ENCODE data around the gene RAPGEF4. TPM values are rescaled to one million over a fixed set of nuclear protein-coding genes. Genes with fewer than 3 reads are reported as not detected.

RAPGEF4 gene
- total and polyA plus RNA-seq, 2 of the 4 experiments (the other 2 are of a cell fraction): 1.7 to 3.2 TPM

- H3K18ac ChIP-seq (ENCODE audit: low read depth, low read length): peak overlapping the region; percentile 28; the same call in 1 of the 2 replicates
- no peak overlapping the region for H2BK5ac ChIP-seq (ENCODE audit: low read depth, low read length, poor library complexity, severe bottlenecking)
- no peak overlapping the region for H4K91ac ChIP-seq (ENCODE audit: insufficient read depth, low read depth, low read length)
- H4K20me1 ChIP-seq (ENCODE audit: insufficient read depth, low read length): no peaks in the 10 kb centered on the region
- no peak overlapping the region for H3K4me3 ChIP-seq (ENCODE audit: insufficient read depth, low read depth, low read length)
- no peak for TF ChIP-seq MAZ (IDR thresholded peaks at IDR 0.05; ENCODE audit: borderline replicate concordance, low read depth, low read length)
- no peak for TF ChIP-seq CEBPB (IDR thresholded peaks at IDR 0.05; ENCODE audit: low read depth, low read length)
- no peak for TF ChIP-seq RAD21 (IDR thresholded peaks at IDR 0.05; ENCODE audit: low read length)
- TF ChIP-seq ELK1 (IDR thresholded peaks at IDR 0.05; ENCODE audit: borderline replicate concordance, low read depth, low read length): no peak
- TF ChIP-seq POLR2A (IDR thresholded peaks at IDR 0.05; ENCODE audit: low read depth, low read length): no peak
- TF ChIP-seq FOS (IDR thresholded peaks at IDR 0.05; ENCODE audit: low read depth, low read length): no peak
- TF ChIP-seq SMC3 (IDR thresholded peaks at IDR 0.05; ENCODE audit: low read depth, low read length): no peak
- no peak for TF ChIP-seq RCOR1 (IDR thresholded peaks at IDR 0.05; ENCODE audit: insufficient replicate concordance, low read length)
- TF ChIP-seq MXI1 (IDR thresholded peaks at IDR 0.05; ENCODE audit: borderline replicate concordance, low read depth, low read length): no peak
- no peak for TF ChIP-seq BHLHE40 (IDR thresholded peaks at IDR 0.05; ENCODE audit: low read depth, low read length)
- no peak for TF ChIP-seq CTCF (conservative IDR thresholded peaks at IDR 0.05; ENCODE audit: low read depth, low read length)
- TF ChIP-seq RFX5 (IDR thresholded peaks at IDR 0.05; ENCODE audit: low read depth, low read length): no peak
- TF ChIP-seq MAFK (IDR thresholded peaks at IDR 0.05; ENCODE audit: low read depth, low read length): no peak
- no peak for TF ChIP-seq USF2 (IDR thresholded peaks at IDR 0.05; ENCODE audit: low read depth, low read length)
- ATAC-seq (ENCODE audit: low read depth): no peak
- peak overlapping the region; percentile 62 for H2BK120ac ChIP-seq (ENCODE audit: low read depth, low read length)
- H3K27ac ChIP-seq (ENCODE audit: insufficient read depth, low read length): no peak overlapping the region
- peaks cover 8% of the 10 kb centered on the region for H3K9me3 ChIP-seq (ENCODE audit: control insufficient read depth, insufficient read depth, low read length)
- no peak overlapping the region for H2AK9ac ChIP-seq (replicated peaks; ENCODE audit: low read depth, low read length, poor library complexity)
- H2AFZ ChIP-seq (replicated peaks; ENCODE audit: low read length, poor library complexity): no peak overlapping the region
- in situ Hi-C loops (cut with MboI; ENCODE audit: low sequenced_read_pairs) (no loop called here), dilution Hi-C loops (cut with HindIII; ENCODE audit: low sequenced_read_pairs, unreplicated experiment) (no loop called here), intact Hi-C loops (cut with micrococcal nuclease) (no loop called here)
- H3K4me2 ChIP-seq (ENCODE audit: low read depth, low read length): no peak overlapping the region
- H3K4me1 ChIP-seq (ENCODE audit: control insufficient read depth, insufficient read depth, low read length): peaks cover 11% of the 10 kb centered on the region
- no peak overlapping the region for H4K8ac ChIP-seq (ENCODE audit: low read depth in 2 of 2, low read length in 2 of 2)
- no peaks in the 10 kb centered on the region for H3K36me3 ChIP-seq (ENCODE audit: control insufficient read depth, insufficient read depth, low read length)
- 0 out of 2 replicates have a peak overlapping the region, but pooled peaks have one; percentile 12 for H3K23ac ChIP-seq (ENCODE audit: low read depth, low read length)
- peak overlapping the region; percentile 48 for H3K14ac ChIP-seq (replicated peaks; ENCODE audit: low read depth, low read length)
- CTCF ChIA-PET: interaction anchor here (1.6 kb wide), 1 partner anchor 31 kb away, joined by 5 read pairs; no protein-coding TSS in a partner anchor
- H3K9ac ChIP-seq (ENCODE audit: low read depth, low read length): no peak overlapping the region
- peaks cover 4% of the 10 kb centered on the region for H3K9me1 ChIP-seq (ENCODE audit: insufficient read depth, low read length)
- POLR2A ChIA-PET (ENCODE audit: unreplicated experiment): no interaction called here
- H3K56ac ChIP-seq (ENCODE audit: extremely low read depth, insufficient read depth, low read length): no peak overlapping the region
- H3K79me1 ChIP-seq (ENCODE audit: low read depth in 1 of 2, low read length in 2 of 2): no peaks in the 10 kb centered on the region
- peak overlapping the region; percentile 45; the same call in 1 of the 2 replicates for H4K5ac ChIP-seq (ENCODE audit: low read depth, low read length)
- no TSS peak for BruUV-seq (replicated peaks)
- no peak for DNase-seq
- peak overlapping the region; percentile 72 for H2BK20ac ChIP-seq (ENCODE audit: low read depth, low read length)
- no peaks in the 10 kb centered on the region for H3K27me3 ChIP-seq (ENCODE audit: control insufficient read depth, insufficient read depth, low read length)
- H3K4ac ChIP-seq (ENCODE audit: low read depth, low read length): peak overlapping the region; percentile 18
- H2AK5ac ChIP-seq (ENCODE audit: low read depth, low read length): peak overlapping the region; percentile 79
- H2BK15ac ChIP-seq (ENCODE audit: low read depth, low read length): peak overlapping the region; percentile 94; the same call in 2 of the 3 replicates
These were observed 322.5 kb downstream of the RAPGEF4 start for GRCh38 chr2:173058097-173058496.

All from IMR-90 (cell line).